Testis (tissue), 3 donors: Measurements from ENCODE around the gene FAM193B. TPM values are rescaled to one million over a fixed set of nuclear protein-coding genes. Genes with fewer than 3 reads are reported as not detected.
"Not testable (repeated sequence)": the region's sequence is repeated elsewhere in the genome, so short reads cannot be mapped to it uniquely, and the experiment has no call there.

ENCODE experiments used
- DNase-seq: peaks from one replicate; pipeline ENCODE4 v3.0.0-alpha.2; 2019
- H3K27ac ChIP-seq, 2 donors: fragments of 200-600 bp; sonication (generic); one replicate each; pipeline ENCODE4 v1.5.1; 2019
- H3K27me3 ChIP-seq: fragments of 200-600 bp; sonication (generic); one replicate; pipeline ENCODE4 v1.5.1; 2019
- H3K36me3 ChIP-seq: fragments of 200-600 bp; sonication (generic); one replicate; pipeline ENCODE4 v1.5.1; 2017; ENCODE audit warnings: low read depth; ENCODE audit errors: missing control alignments
- H3K4me1 ChIP-seq: fragments of 200-600 bp; sonication (generic); one replicate; pipeline ENCODE4 v1.5.1; 2019
- H3K4me3 ChIP-seq, 2 donors: fragments of 200-600 bp; sonication (generic); one replicate each; pipeline ENCODE4 v1.5.1; 2017 to 2019
- H3K9me3 ChIP-seq: fragments of 200-600 bp; sonication (generic); one replicate; pipeline ENCODE4 v1.5.1; 2017
- POLR2A ChIP-seq: fragments of 450-650 bp; IDR thresholded peaks from one replicate; pipeline ENCODE4 v1.6.1; 2017; ENCODE audit warnings: antibody characterized with exemption, mild to moderate bottlenecking, moderate library complexity
- WGBS, 2 donors: methylation state at CpG; one replicate each; pipeline ENCODE4 v1.1.5; 2018; 5-methylcytosine and 5-hydroxymethylcytosine counted together
- intact Hi-C: fragments of 100-400 bp; cut with DNase I; formaldehyde crosslinking; loops from one replicate; pipeline ENCODE4 v1.15.1; 2023; ENCODE audit warnings: low total_unique reads
- polyA plus RNA-seq: library from polyadenylated mRNA; stranded (reverse); fragments of 350-450 nt; fragmentation: Illumina TruSeq; extraction: RNeasy Lipid Tissue Mini Kit (QIAGEN cat#74804); gene quantifications from one replicate; pipeline ENCODE4 v1.2.3, GENCODE V29; 2014; ENCODE audit warnings: low read depth, low replicate concordance; ENCODE audit not compliant: insufficient read depth
- total RNA-seq, 2 donors: library from RNA; depleted of rRNA; stranded (reverse); fragments of >200 nt; gene quantifications; one replicate each; pipeline ENCODE4 v1.2.3, GENCODE V29; 2016
- TF ChIP-seq, protein P1 (sequence below), 3 experiments: fragments of 450-650 bp in 2 of 3; fragments of 200-600 bp in 1 of 3; sonication (generic) in 1 of 3; IDR thresholded peaks; one replicate each; pipeline ENCODE4 v1.5.1; 2016 to 2019; ENCODE audit warnings: antibody characterized with exemption in 3 of 3, mild to moderate bottlenecking in 2 of 3, moderate library complexity in 1 of 3

The FAM193B gene
- total and polyA plus RNA-seq, 3 donors from 2014 or later, result 81.3 to 157 (median 111) TPM

DNA sequence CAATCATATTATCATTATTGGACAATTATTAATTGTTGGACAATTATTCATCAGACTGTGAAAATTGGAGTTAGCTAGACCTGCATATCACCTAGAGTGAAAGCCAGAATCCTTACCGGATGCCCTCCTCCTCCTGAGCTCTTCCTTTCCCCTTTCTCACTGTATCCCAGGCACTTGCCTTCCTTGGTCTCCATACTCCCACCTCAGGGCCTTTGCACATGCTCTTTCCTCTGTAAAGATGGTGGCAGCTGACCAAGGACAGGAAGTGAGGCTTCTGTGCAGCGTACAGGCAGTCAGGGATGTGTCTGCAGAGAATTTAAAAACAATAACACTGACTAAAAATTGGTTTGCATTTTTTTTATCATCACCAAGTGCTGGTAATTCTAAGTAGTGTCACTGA, 15.5 kb upstream of the FAM193B start:
- no peak overlapping the region for H3K27ac ChIP-seq
- no peak for TF ChIP-seq POLR2A
- TF ChIP-seq, protein P1, sequence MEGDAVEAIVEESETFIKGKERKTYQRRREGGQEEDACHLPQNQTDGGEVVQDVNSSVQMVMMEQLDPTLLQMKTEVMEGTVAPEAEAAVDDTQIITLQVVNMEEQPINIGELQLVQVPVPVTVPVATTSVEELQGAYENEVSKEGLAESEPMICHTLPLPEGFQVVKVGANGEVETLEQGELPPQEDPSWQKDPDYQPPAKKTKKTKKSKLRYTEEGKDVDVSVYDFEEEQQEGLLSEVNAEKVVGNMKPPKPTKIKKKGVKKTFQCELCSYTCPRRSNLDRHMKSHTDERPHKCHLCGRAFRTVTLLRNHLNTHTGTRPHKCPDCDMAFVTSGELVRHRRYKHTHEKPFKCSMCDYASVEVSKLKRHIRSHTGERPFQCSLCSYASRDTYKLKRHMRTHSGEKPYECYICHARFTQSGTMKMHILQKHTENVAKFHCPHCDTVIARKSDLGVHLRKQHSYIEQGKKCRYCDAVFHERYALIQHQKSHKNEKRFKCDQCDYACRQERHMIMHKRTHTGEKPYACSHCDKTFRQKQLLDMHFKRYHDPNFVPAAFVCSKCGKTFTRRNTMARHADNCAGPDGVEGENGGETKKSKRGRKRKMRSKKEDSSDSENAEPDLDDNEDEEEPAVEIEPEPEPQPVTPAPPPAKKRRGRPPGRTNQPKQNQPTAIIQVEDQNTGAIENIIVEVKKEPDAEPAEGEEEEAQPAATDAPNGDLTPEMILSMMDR (IDR thresholded peaks at IDR 0.05), result no peak
- no peaks in the 10 kb centered on the region for H3K36me3 ChIP-seq
- no peaks in the 10 kb centered on the region for H3K27me3 ChIP-seq
- H3K9me3 ChIP-seq, result no peaks in the 10 kb centered on the region
- DNase-seq, result no peak
- WGBS, 2 donors, result 84 to 91% methylated on average over 2 of the region's 2 CpGs
- H3K4me3 ChIP-seq, result no peak overlapping the region
- intact Hi-C loops, result no loop called here
- H3K4me1 ChIP-seq, result no peaks in the 10 kb centered on the region

DNA sequence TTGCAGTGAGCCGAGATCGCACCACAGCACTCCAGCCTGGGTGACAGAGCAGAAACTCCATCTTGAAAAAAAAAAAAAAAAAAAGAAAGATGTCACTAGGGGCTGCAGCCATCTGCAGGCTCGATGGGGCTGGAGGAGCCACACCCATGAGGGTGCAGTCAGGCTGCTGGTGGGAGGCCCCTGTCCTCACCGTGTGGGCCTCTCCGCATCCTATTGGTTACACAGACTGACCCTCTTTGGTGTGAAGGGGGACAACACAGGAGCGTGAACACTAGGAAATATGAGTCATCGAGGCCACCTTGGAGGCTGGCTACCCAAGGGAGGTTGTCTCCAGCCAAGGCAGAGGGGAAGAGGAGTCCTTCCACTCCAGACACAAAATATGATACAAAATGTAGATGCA, 14.0 kb upstream of the FAM193B start:
- no peaks in the 10 kb centered on the region for H3K4me1 ChIP-seq
- intact Hi-C loops, result no loop called here
- no peak overlapping the region for H3K4me3 ChIP-seq
- no peaks in the 10 kb centered on the region for H3K36me3 ChIP-seq
- DNase-seq, result no peak
- H3K27me3 ChIP-seq, result no peaks in the 10 kb centered on the region
- 79 to 88% methylated on average over 7 of the region's 7 CpGs for WGBS, 2 donors
- no peak overlapping the region for H3K27ac ChIP-seq
- TF ChIP-seq, protein P1 (IDR thresholded peaks at IDR 0.05), result no peak
- no peak for TF ChIP-seq POLR2A
- H3K9me3 ChIP-seq, result no peaks in the 10 kb centered on the region

DNA sequence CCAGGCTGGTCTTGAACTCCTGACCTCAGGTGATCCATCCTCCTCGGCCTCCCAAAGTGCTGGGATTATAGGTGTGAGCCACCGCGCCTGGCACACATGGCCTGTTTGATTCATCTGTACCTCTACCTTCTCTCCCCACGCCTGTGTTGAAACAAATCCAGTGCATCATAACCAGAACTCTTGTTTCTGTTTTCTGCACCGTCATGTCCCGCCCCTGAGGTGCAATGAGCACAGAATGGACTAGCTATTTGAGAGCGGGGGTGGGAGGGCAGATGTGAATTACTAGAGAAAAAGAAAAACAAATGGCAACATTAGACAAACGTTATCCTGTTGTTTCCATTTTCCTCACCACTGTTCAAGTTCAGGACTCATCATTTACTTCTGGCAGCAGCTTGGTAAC, 10.7 kb upstream of the FAM193B start:
- Histone ChIP-seq H3K27me3 (no peaks in the 10 kb centered on the region), H3K27ac (peak overlapping the region in 1 of 2 donors; percentile 14), H3K36me3 (no peaks in the 10 kb centered on the region), H3K4me3 (no peak overlapping the region), H3K4me1 (peaks cover 3% of the 10 kb centered on the region), H3K9me3 (no peaks in the 10 kb centered on the region)
- TF ChIP-seq, protein P1 (IDR thresholded peaks at IDR 0.05), result no peak
- TF ChIP-seq POLR2A, result no peak
- WGBS, 2 donors, result 53 to 62% methylated on average over 8 of the region's 8 CpGs
- DNase-seq, result peak; percentile 83
- intact Hi-C loops, result no loop called here

DNA sequence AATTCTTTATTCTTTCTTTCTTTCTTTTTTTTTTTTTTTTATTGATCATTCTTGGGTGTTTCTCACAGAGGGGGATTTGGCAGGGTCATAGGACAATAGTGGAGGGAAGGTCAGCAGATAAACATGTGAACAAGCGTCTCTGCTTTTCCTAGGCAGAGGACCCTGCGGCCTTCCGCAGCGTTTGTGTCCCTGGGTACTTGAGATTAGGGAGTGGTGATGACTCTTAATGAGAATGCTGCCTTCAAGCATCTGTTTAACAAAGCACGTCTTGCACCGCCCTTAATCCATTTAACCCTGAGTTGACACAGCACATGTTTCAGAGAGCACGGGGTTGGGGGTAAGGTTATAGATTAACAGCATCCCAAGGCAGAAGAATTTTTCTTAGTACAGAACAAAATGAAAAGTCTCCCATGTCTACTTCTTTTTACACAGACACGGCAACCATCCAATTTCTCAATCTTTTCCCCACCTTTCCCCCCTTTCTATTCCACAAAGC, 5.1 kb upstream of the FAM193B start:
- H3K27ac ChIP-seq, H3K27me3 ChIP-seq, DNase-seq, H3K36me3 ChIP-seq, intact Hi-C loops, H3K9me3 ChIP-seq, H3K4me3 ChIP-seq: not testable (repeated sequence)
- peaks cover 14% of the 10 kb centered on the region for H3K4me1 ChIP-seq
- 48 to 55% methylated on average over 8 of the region's 8 CpGs for WGBS, 2 donors

DNA sequence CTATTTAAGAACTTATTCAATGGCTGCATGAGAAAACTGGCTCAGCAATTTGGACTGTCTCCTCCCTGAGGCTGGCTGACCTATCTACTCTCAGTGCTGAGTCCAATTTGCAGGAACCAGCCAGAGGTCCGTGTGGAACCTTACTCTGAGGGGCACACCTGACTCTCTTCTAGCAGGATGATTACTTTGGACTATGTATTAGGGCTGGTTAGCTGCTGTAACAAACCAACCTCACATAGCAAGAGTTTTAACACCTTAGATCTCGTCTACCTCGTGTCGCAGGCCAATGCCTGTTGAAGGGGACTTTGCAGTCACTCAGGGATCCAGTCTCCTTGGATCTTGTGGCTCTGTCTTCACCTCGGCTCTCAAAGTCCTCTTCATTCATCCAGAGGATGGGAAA, 3.4 kb upstream of the FAM193B start:
- H3K4me1 ChIP-seq, result peaks cover 17% of the 10 kb centered on the region
- H3K36me3 ChIP-seq, result no peaks in the 10 kb centered on the region
- 81 to 84% methylated on average over 5 of the region's 5 CpGs for WGBS, 2 donors
- H3K9me3 ChIP-seq, result no peaks in the 10 kb centered on the region
- no peak overlapping the region for H3K4me3 ChIP-seq
- intact Hi-C loops, result no loop called here
- H3K27me3 ChIP-seq, result no peaks in the 10 kb centered on the region
- no peak for TF ChIP-seq POLR2A
- TF ChIP-seq, protein P1 (IDR thresholded peaks at IDR 0.05), result no peak
- no peak overlapping the region for H3K27ac ChIP-seq
- DNase-seq, result no peak
